Measurements from ENCODE around the gene IGSF23. TPM values are rescaled to one million over a fixed set of nuclear protein-coding genes. Genes with fewer than 3 reads are reported as not detected.

The IGSF23 gene
- total RNA-seq, 1 donor from 2014 or later = not detected

DNA sequence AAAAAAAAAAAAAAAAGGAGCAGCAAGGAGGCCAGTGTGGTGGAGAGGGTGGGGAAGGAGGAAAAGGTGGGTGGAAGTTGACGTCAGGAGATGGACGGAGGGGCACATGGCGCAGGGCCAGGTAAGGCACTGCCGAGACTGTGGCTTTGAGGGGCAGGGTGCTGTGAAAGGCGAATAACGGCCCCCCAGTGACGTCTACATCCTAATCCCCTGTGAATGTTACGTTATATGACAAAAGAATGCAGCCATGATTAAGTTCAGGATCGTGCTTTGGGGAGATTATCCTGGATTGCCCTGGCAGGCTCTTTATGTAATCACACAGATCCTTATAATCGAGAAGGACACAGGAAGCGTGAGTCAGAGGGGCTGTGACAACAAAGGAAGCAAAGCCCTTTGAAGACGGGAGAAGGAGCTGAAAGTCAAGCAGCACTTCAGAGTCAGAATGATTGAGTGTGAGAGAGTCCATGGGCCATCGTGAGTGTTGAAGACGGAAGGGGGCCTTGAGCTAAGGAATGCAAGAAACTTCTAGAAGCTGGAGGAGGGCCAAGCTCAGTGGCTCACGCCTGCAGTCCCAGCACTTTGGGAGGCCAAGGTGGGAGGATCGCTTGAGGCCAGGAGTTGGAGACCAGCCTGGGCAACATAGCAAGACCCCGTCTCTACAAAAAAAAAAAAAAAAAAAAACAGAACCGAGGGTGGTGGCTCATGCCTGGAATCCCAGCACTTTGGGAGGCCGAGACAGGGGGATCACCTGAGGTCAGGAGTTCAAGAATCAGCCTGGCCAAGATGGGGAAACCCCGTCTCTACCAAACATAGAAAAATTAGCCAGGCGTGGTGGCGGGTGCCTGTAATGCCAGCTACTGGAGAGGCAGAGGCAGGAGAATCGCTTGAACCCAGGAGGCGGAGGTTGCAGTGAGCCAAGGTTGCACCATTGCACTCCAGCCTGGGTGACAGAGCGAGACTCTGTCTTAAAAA lies 71.8 kb downstream of the IGSF23 start:
- Histone ChIP-seq H2AFZ (replicated peaks) (no peak overlapping the region), H3F3A (ENCODE audit: low read depth) (no peaks in the 10 kb centered on the region), H3K4me3 (no peak overlapping the region), H3K27me3 (no peaks in the 10 kb centered on the region), H3K9me3 (ENCODE audit: low read depth) (no peaks in the 10 kb centered on the region), H3K79me2 (ENCODE audit: low read depth) (no peaks in the 10 kb centered on the region), H3K9ac (no peak overlapping the region), H3K36me3 (no peaks in the 10 kb centered on the region), H3K27ac (no peak overlapping the region), H3K4me1 (no peaks in the 10 kb centered on the region), H4K20me1 (ENCODE audit: low read depth) (no peaks in the 10 kb centered on the region), H3K4me2 (no peak overlapping the region)
- Mint-ChIP-seq H3K27ac (peak overlapping the region; percentile 59), H3K36me3 (no peaks in the 10 kb centered on the region), H3K27me3 (ENCODE audit: insufficient read depth, low read depth) (peaks cover 15% of the 10 kb centered on the region), H3K9me3 (no peaks in the 10 kb centered on the region), H3K4me3 (peak overlapping the region; percentile 22), H3K4me1 (peaks cover 10% of the 10 kb centered on the region)
- TF ChIP-seq EZH2 (IDR thresholded peaks at IDR 0.05) (no peak), EZH2phosphoT487 (IDR thresholded peaks at IDR 0.05) (no peak)
- TF ChIP-seq, protein P1, sequence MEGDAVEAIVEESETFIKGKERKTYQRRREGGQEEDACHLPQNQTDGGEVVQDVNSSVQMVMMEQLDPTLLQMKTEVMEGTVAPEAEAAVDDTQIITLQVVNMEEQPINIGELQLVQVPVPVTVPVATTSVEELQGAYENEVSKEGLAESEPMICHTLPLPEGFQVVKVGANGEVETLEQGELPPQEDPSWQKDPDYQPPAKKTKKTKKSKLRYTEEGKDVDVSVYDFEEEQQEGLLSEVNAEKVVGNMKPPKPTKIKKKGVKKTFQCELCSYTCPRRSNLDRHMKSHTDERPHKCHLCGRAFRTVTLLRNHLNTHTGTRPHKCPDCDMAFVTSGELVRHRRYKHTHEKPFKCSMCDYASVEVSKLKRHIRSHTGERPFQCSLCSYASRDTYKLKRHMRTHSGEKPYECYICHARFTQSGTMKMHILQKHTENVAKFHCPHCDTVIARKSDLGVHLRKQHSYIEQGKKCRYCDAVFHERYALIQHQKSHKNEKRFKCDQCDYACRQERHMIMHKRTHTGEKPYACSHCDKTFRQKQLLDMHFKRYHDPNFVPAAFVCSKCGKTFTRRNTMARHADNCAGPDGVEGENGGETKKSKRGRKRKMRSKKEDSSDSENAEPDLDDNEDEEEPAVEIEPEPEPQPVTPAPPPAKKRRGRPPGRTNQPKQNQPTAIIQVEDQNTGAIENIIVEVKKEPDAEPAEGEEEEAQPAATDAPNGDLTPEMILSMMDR (IDR thresholded peaks at IDR 0.05) = no peak
- DNase-seq (ENCODE audit: low spot score) = peak; percentile 28

- no peaks in the 10 kb centered on the region for H3K9me3 ChIP-seq (ENCODE audit: low read depth)
- no peaks in the 10 kb centered on the region for H3K36me3 ChIP-seq
- H3F3A ChIP-seq (ENCODE audit: low read depth) = no peaks in the 10 kb centered on the region
- H3K9me3 Mint-ChIP-seq = no peaks in the 10 kb centered on the region
- no peak overlapping the region for H3K9ac ChIP-seq
- H3K4me2 ChIP-seq = no peak overlapping the region
- no peaks in the 10 kb centered on the region for H3K27me3 ChIP-seq
- H3K4me1 Mint-ChIP-seq = peaks cover 10% of the 10 kb centered on the region
- no peaks in the 10 kb centered on the region for H3K4me1 ChIP-seq
- no peak overlapping the region for H2AFZ ChIP-seq (replicated peaks)
- H4K20me1 ChIP-seq (ENCODE audit: low read depth) = no peaks in the 10 kb centered on the region
- no peak for DNase-seq (ENCODE audit: low spot score)
- no peak overlapping the region for H3K4me3 ChIP-seq
- H3K36me3 Mint-ChIP-seq = no peaks in the 10 kb centered on the region
- H3K4me3 Mint-ChIP-seq = no peak overlapping the region
- TF ChIP-seq EZH2 (IDR thresholded peaks at IDR 0.05) (no peak), EZH2phosphoT487 (IDR thresholded peaks at IDR 0.05) (no peak)
- TF ChIP-seq, protein P1 (IDR thresholded peaks at IDR 0.05) = no peak
- no peaks in the 10 kb centered on the region for H3K79me2 ChIP-seq (ENCODE audit: low read depth)
- no peak overlapping the region for H3K27ac Mint-ChIP-seq
- H3K27ac ChIP-seq = no peak overlapping the region
- H3K27me3 Mint-ChIP-seq (ENCODE audit: insufficient read depth, low read depth) = peaks cover 15% of the 10 kb centered on the region
These were observed 72.5 kb downstream of the IGSF23 start for GRCh38 chr19:44685877-44686276.

MicroRNAs encoded within 50 kb of the gene (microRNA counts, 767-probe panel; counts per million panel counts)
- microRNA hsa-miR-4531 = 460 counts per million, percentile 90 among the panel's probes with 10 or more counts

Small RNAs within 50 kb of the gene (microRNA-seq; reads per million reads assigned to microRNA genes)
- not detected for gene MIR4531

Small RNAs within 50 kb of the gene (small RNA-seq; reads per million reads assigned to genes)
- not detected for gene AC243964.1

Other genes starting within 250 kb of the IGSF23 start
- 7.1 and 16.6 TPM in 2 replicates for gene ZNF285, start 212.0 kb upstream of the IGSF23 start, total RNA-seq (ENCODE audit: low replicate concordance)
- 8.4 and 11.2 TPM in 2 replicates for gene ZNF229, start 165.1 kb upstream of the IGSF23 start, total RNA-seq (ENCODE audit: low replicate concordance)
- 10.7 and 15.9 TPM in 2 replicates for gene ZNF180, start 113.0 kb upstream of the IGSF23 start, total RNA-seq (ENCODE audit: low replicate concordance)
- not detected in 2 replicates for gene CEACAM20, start 83.9 kb upstream of the IGSF23 start, total RNA-seq (ENCODE audit: low replicate concordance)
- 4.4 and 10.8 TPM in 2 replicates for gene PVR, start 30.3 kb downstream of the IGSF23 start, total RNA-seq (ENCODE audit: low replicate concordance)
- 0.09 and 0.59 TPM in 2 replicates for gene CEACAM19, start 57.9 kb downstream of the IGSF23 start, total RNA-seq (ENCODE audit: low replicate concordance)
- gene CEACAM16, start 85.6 kb downstream of the IGSF23 start, total RNA-seq (ENCODE audit: low replicate concordance) = not detected in 2 replicates
- not detected in 2 replicates for gene BCL3, start 135.1 kb downstream of the IGSF23 start, total RNA-seq (ENCODE audit: low replicate concordance)
- gene CBLC, start 164.3 kb downstream of the IGSF23 start, total RNA-seq (ENCODE audit: low replicate concordance) = 1.4 and 1.5 TPM in 2 replicates
- gene BCAM, start 195.5 kb downstream of the IGSF23 start, total RNA-seq (ENCODE audit: low replicate concordance) = 7.1 and 16.9 TPM in 2 replicates
- 54.2 and 210 TPM in 2 replicates for gene NECTIN2, start 232.7 kb downstream of the IGSF23 start, total RNA-seq (ENCODE audit: low replicate concordance)